ENCODE data around the gene PTPRN2. TPM values are rescaled to one million over a fixed set of nuclear protein-coding genes. Genes with fewer than 3 reads are reported as not detected.
"Not testable (repeated sequence)": the region's sequence is repeated elsewhere in the genome, so short reads cannot be mapped to it uniquely, and the experiment has no call there.

The PTPRN2 gene
- total RNA-seq, 2 experiments from 2014 or later: 4.7 to 4.8 TPM

GRCh38 chr7:158332516-158332915, 255.1 kb downstream of the PTPRN2 start:
- DNase-seq, CTCF ChIA-PET, H3K4me3 Mint-ChIP-seq, POLR2A ChIA-PET, H3K4me1 Mint-ChIP-seq, H3K27ac Mint-ChIP-seq, H3K27me3 Mint-ChIP-seq: not testable (repeated sequence)
- Mint-ChIP-seq H3K9me3 (peaks cover 48% of the 10 kb centered on the region), H3K36me3 (ENCODE audit: low read depth) (peaks cover 33% of the 10 kb centered on the region)

GRCh38 chr7:158331826-158332450, 255.7 kb downstream of the PTPRN2 start:
- H3K4me1 Mint-ChIP-seq, POLR2A ChIA-PET, CTCF ChIA-PET, DNase-seq, H3K27ac Mint-ChIP-seq, H3K4me3 Mint-ChIP-seq, H3K27me3 Mint-ChIP-seq: not testable (repeated sequence)
- H3K9me3 Mint-ChIP-seq: peaks cover 49% of the 10 kb centered on the region
- peaks cover 34% of the 10 kb centered on the region for H3K36me3 Mint-ChIP-seq (ENCODE audit: low read depth)

DNA sequence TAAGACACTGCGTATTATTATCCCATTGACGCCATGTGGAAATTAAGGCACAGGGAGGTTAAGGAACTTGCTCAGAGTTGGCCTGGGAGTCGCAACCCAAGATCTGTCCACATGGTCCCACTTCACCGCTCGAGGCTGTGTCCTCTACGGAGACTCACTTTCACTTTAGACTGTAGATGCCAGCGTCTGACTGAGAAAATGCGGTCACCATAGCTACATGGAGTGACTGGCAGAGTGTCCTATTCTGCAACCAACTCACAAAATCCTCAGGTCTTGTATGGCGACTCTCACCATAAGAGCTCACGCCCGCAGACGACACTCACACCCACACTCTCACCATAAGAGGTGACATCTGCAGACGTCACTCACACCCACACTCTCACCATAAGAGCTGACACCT, 257.9 kb downstream of the PTPRN2 start:
- Mint-ChIP-seq H3K27me3 (no peaks in the 10 kb centered on the region), H3K36me3 (ENCODE audit: low read depth) (peaks cover 32% of the 10 kb centered on the region), H3K9me3 (peaks cover 49% of the 10 kb centered on the region), H3K4me3 (no peak overlapping the region), H3K4me1 (no peaks in the 10 kb centered on the region), H3K27ac (no peak overlapping the region)
- ChIA-PET CTCF (no interaction called here), POLR2A (no interaction called here)
- no peak for DNase-seq

DNA sequence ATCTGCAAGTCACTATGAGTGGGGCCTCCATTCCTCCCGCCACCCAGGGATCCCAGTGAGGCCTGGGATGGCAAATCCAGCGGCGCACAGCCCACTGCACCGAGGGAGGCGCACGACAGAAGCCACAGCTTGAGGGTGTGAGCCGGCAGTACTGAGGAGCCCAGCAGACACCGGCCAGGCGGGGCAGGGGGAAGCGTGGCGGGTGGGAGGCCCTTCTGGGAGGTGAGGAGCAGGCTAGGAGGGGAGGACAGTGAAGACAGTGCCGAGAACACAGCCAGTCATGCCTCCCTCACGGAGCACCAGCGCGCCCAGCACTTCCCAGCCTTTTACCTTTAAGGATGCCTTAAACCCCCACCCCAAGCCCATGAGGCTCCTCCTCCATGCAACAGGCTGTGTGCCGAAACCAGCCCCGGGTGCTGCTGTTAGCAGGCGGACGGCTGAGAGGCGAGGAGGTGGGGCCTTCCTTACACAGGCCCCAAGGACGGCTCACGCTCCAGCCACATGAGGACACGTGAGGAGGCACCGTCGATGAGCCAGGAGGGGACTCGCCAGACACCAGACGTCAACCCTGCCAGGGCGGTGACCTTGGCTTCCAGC, 258.5 kb downstream of the PTPRN2 start:
- Mint-ChIP-seq H3K36me3 (ENCODE audit: low read depth) (peaks cover 30% of the 10 kb centered on the region), H3K27ac (no peak overlapping the region), H3K4me3 (no peak overlapping the region), H3K9me3 (peaks cover 47% of the 10 kb centered on the region), H3K27me3 (no peaks in the 10 kb centered on the region), H3K4me1 (no peaks in the 10 kb centered on the region)
- no peak for DNase-seq
- POLR2A ChIA-PET: no interaction called here
- CTCF ChIA-PET: no interaction called here

DNA sequence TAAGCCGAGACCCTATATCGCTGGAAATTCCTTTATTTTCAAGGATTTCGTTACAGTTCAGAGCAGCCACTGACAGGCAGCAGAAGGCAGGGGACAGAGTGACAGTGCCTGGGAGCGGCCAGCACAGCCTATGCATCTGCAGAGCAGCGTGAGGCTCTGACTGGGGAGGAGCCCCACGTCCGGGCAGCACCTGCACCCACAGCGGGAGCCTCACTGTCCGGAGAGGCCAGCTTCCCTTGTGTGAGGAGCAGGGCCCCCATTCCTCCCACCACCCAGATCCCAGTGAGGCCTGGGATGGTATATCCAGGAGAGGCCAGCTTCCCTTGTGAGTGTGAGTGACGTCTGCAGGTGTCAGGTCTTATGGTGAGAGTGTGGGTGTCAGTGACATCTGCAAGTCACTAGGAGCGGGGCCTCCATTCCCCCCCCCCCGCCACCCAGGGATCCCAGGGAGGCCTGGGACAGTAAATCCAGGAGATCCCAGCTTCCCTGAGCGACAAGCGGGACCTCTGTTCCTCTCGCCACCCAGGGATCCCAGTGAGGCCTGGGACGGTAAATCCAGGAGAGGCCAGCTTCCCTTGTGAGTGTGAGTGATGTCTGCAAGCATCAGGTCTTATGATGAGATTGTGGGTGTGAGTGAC, 259.1 kb downstream of the PTPRN2 start:
- Mint-ChIP-seq H3K27ac (no peak overlapping the region), H3K4me3 (no peak overlapping the region), H3K27me3 (no peaks in the 10 kb centered on the region), H3K4me1 (no peaks in the 10 kb centered on the region), H3K9me3 (peaks cover 51% of the 10 kb centered on the region), H3K36me3 (ENCODE audit: low read depth) (peaks cover 32% of the 10 kb centered on the region)
- DNase-seq: no peak
- ChIA-PET POLR2A (no interaction called here), CTCF (no interaction called here)

- Mint-ChIP-seq H3K27me3 (no peaks in the 10 kb centered on the region), H3K27ac (no peak overlapping the region), H3K36me3 (ENCODE audit: low read depth) (peaks cover 28% of the 10 kb centered on the region), H3K4me3 (no peak overlapping the region), H3K9me3 (peaks cover 47% of the 10 kb centered on the region), H3K4me1 (no peaks in the 10 kb centered on the region)
- CTCF ChIA-PET: no interaction called here
- POLR2A ChIA-PET: no interaction called here
- DNase-seq: no peak
Observed at GRCh38 chr7:158327571-158328180, 259.9 kb downstream of the PTPRN2 start.

GRCh38 chr7:158327012-158327411, 260.6 kb downstream of the PTPRN2 start:
- Mint-ChIP-seq H3K27me3 (no peaks in the 10 kb centered on the region), H3K9me3 (peaks cover 42% of the 10 kb centered on the region), H3K36me3 (ENCODE audit: low read depth) (peaks cover 22% of the 10 kb centered on the region), H3K27ac (no peak overlapping the region), H3K4me1 (no peaks in the 10 kb centered on the region), H3K4me3 (no peak overlapping the region)
- CTCF ChIA-PET: no interaction called here
- DNase-seq: no peak
- POLR2A ChIA-PET: no interaction called here

GRCh38 chr7:158325530-158326381, 261.9 kb downstream of the PTPRN2 start:
- Mint-ChIP-seq H3K4me1 (no peaks in the 10 kb centered on the region), H3K27ac (no peak overlapping the region), H3K36me3 (ENCODE audit: low read depth) (peaks cover 14% of the 10 kb centered on the region), H3K27me3 (no peaks in the 10 kb centered on the region), H3K4me3 (no peak overlapping the region), H3K9me3 (peaks cover 35% of the 10 kb centered on the region)
- no peak for DNase-seq
- POLR2A ChIA-PET: no interaction called here
- CTCF ChIA-PET: no interaction called here

DNA sequence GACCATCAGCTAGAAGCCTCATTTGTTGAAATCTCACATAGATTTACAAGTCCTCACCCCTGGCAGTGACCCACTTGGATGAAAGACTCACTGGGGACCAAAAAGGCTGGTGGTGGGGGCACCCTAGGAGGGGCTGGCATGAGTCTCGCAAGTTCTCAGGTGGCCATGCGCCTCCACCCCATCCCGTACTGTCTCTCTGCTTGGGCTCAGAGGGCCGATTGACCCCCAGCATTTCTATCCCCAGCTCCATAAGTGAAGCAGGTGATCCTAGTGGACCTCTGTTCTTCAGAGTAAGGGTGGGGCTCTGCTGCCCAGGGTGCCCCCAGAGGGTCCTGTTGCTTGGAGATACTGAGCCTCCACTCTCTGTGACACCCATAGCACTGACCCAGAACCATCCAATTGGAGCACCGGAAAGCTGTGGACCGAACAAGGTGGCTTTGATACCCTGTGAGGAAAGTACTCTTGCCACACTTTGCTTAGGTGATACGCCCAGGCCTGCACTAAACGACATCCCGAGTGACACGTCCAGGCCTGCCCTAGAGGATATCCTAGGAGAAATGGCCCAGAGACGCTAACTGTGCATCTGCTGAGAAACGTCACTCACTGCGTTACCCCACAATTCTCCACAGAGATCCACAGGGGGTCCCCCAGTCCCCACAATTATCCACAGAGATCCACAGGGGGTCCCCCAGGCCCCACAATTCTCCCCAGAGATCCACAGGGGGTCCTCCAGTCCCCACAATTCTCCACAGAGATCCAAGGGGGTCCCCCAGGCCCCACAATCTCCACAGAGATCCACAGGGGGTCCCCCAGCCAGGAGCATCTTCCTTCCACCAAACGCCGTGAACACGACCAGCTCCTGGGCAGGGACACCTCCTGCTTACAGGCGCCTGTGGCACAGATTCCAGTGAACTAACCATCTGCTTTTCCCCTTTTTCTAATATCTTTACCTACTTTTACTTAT, 262.9 kb downstream of the PTPRN2 start:
- H3K4me3 Mint-ChIP-seq: no peak overlapping the region
- H3K4me1 Mint-ChIP-seq: no peaks in the 10 kb centered on the region
- DNase-seq: no peak
- ChIA-PET CTCF (no interaction called here), POLR2A (no interaction called here)
- H3K9me3 Mint-ChIP-seq: peaks cover 41% of the 10 kb centered on the region
- H3K27ac Mint-ChIP-seq: no peak overlapping the region
- H3K27me3 Mint-ChIP-seq: no peaks in the 10 kb centered on the region
- peaks cover 13% of the 10 kb centered on the region for H3K36me3 Mint-ChIP-seq (ENCODE audit: low read depth)

DNA sequence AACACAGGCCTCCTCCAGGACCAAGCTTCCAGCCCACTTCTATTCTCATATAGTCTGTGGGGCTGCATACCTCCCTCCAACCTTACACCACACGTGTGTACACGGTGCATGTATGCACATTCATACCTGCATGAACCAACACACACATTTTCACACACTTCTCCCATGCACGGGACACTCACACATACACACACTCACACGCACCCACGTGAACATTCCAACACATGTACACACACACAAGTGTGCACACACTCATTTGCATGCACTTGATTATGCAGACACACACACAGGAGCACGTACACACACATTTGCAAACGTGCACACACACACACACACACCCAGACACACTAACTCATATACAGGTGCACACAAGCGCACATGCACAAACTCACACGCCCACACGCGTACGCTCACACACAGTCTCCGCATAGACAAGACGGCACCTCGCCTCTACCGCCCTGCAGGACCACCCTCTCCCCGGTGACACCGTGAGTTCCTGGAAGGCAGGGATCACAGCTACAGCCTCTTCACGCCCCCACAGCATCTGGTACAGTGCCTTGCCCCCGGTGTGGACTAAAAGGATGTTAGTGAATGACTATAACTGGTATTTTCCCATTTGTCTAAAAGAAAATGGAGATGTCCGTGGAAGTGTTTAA, 263.8 kb downstream of the PTPRN2 start:
- Mint-ChIP-seq H3K27ac (no peak overlapping the region), H3K4me3 (no peak overlapping the region), H3K9me3 (peaks cover 41% of the 10 kb centered on the region), H3K4me1 (no peaks in the 10 kb centered on the region), H3K27me3 (no peaks in the 10 kb centered on the region), H3K36me3 (ENCODE audit: low read depth) (peaks cover 13% of the 10 kb centered on the region)
- ChIA-PET POLR2A (no interaction called here), CTCF (no interaction called here)
- DNase-seq: no peak

GRCh38 chr7:158322616-158323530, 264.8 kb downstream of the PTPRN2 start:
- Mint-ChIP-seq H3K4me3 (no peak overlapping the region), H3K27me3 (no peaks in the 10 kb centered on the region), H3K4me1 (no peaks in the 10 kb centered on the region), H3K9me3 (peaks cover 37% of the 10 kb centered on the region), H3K36me3 (ENCODE audit: low read depth) (peaks cover 13% of the 10 kb centered on the region), H3K27ac (no peak overlapping the region)
- CTCF ChIA-PET: no interaction called here
- POLR2A ChIA-PET: no interaction called here
- DNase-seq: no peak
